Adrenal gland (tissue), 12 donors: ENCODE results near the gene BRSK1. TPM values are rescaled to one million over a fixed set of nuclear protein-coding genes. Genes with fewer than 3 reads are reported as not detected.

ENCODE experiments used
- DNase-seq, 7 donors: peaks; one replicate each; pipeline ENCODE4 v3.0.0-alpha.2; 2019 to 2020
- H3K27ac ChIP-seq, 5 donors: fragments of 200-600 bp; sonication (generic) in 4 of 5; 1 replicate in 3 of 5; 2 replicates in 2 of 5; pipeline versions ENCODE4 v1.5.1 to v1.8.0; 2016 to 2020; ENCODE audit warnings: mild to moderate bottlenecking in 1 of 5
- H3K27me3 ChIP-seq: fragments of 200-600 bp; 2 replicates; pipeline ENCODE4 v1.8.0; 2021
- H3K36me3 ChIP-seq, 2 donors: fragments of 200-600 bp; replicated peaks in 1 of 2; 1 replicate in 1 of 2; 2 replicates in 1 of 2; pipeline versions ENCODE4 v1.5.1 to v1.8.0; 2018 to 2022
- H3K4me1 ChIP-seq, 2 donors: fragments of 200-600 bp; replicated peaks in 1 of 2; 1 replicate in 1 of 2; 2 replicates in 1 of 2; pipeline versions ENCODE4 v1.5.1 to v1.8.0; 2018 to 2021
- H3K4me3 ChIP-seq, 4 donors: fragments of 200-600 bp; sonication (generic) in 3 of 4; one replicate each; pipeline ENCODE4 v1.5.1; 2016 to 2018
- H3K9me3 ChIP-seq, 3 donors: fragments of 200-600 bp; sonication (generic) in 1 of 3; replicated peaks in 1 of 3; 1 replicate in 2 of 3; 2 replicates in 1 of 3; pipeline versions ENCODE4 v1.5.1 to v1.8.0; 2016 to 2021
- CTCF ChIP-seq, 6 experiments: fragments of 450-650 bp in 4 of 6; fragments of 200-600 bp in 2 of 6; sonication (generic) in 1 of 6; IDR thresholded peaks; 1 replicate in 5 of 6; 2 replicates in 1 of 6; pipeline versions ENCODE4 v1.5.1 to v1.8.0; 2016 to 2021; ENCODE audit warnings: antibody characterized with exemption in 6 of 6, mild to moderate bottlenecking in 2 of 6, moderate library complexity in 1 of 6
- POLR2A ChIP-seq, 2 donors: fragments of 450-650 bp; IDR thresholded peaks; one replicate each; pipeline ENCODE4 v1.6.1; 2017; ENCODE audit warnings: antibody characterized with exemption in 2 of 2, mild to moderate bottlenecking in 2 of 2, moderate library complexity in 1 of 2
- WGBS, 4 donors: extraction: QIAGEN DNeasy Blood & Tissue Kit in 2 of 4; methylation state at CpG; one replicate each; pipeline versions ENCODE4 v1.1.5 to v1.1.7; 2013 to 2017; 5-methylcytosine and 5-hydroxymethylcytosine counted together
- intact Hi-C, 2 donors: fragments of 100-400 bp; cut with DNase I; formaldehyde crosslinking; loops; one replicate each; pipeline versions ENCODE4 v1.14.1 to v1.15.0; 2022 to 2023
- polyA plus RNA-seq, 3 donors: library from polyadenylated mRNA; stranded (reverse); fragments of 200-250 nt in 2 of 3; fragments of 350-450 nt in 1 of 3; fragmentation: Illumina TruSeq in 1 of 3; extraction: RNeasy Lipid Tissue Mini Kit (QIAGEN cat#74804) in 1 of 3; gene quantifications; one replicate each; pipeline ENCODE4 v1.2.3, GENCODE V29; 2013 to 2014
- total RNA-seq, 9 donors: library from RNA; depleted of rRNA in 4 of 9; stranded (reverse); fragments of >200 nt in 4 of 9; fragments of 120-200 nt in 1 of 9; fragmentation: NEBNext Ultra II Directional in 1 of 9; extraction: Animal tissue kit (Norgen Biotek cat#: 25700) in 1 of 9; gene quantifications; one replicate each; pipeline versions ENCODE4 v1.1.0 to v1.2.4, GENCODE V29; 2013 to 2023
- donor health status: healthy with polysubstance abuse.
- donor health status: Bipolar disorder and iron deficiency.
- donor health status: DM: yes; HTN: yes; CAD: no.
- donor health status: DM: no; HTN: no; CAD: no.
- donor health status: DM: no; HTN: no; CAD: no.
- donor health status: DM: yes; HTN: yes; CAD: no.

Gene BRSK1
- total and polyA plus RNA-seq, 12 donors = 2.0 to 64.3 (median 13.6) TPM

GRCh38 chr19:55305983-55306562 lies 22.3 kb downstream of the BRSK1 start:
- H3K27ac ChIP-seq = peak overlapping the region in 4 of 5 donors; percentile 18 to 65 (median 44)
- TF ChIP-seq CTCF (IDR thresholded peaks at IDR 0.05) (no peak), POLR2A (IDR thresholded peaks at IDR 0.05) (peak in 1 of 2 donors; percentile 63)
- peaks cover 0 to 12% of the 10 kb centered on the region in 2 donors for H3K36me3 ChIP-seq
- WGBS, 4 donors = 39 to 60% (median 46%) methylated on average over 5 to 17 of the region's 17 CpGs
- H3K27me3 ChIP-seq = no peaks in the 10 kb centered on the region
- peaks cover 3 to 9% of the 10 kb centered on the region in 2 donors for H3K4me1 ChIP-seq
- no peaks in the 10 kb centered on the region for H3K9me3 ChIP-seq
- H3K4me3 ChIP-seq = peak overlapping the region in 2 of 4 donors; percentile 13 to 37
- intact Hi-C loops = no loop called here
- DNase-seq = peak; percentile 72 to 92 (median 87)

- DNase-seq = no peak
- Histone ChIP-seq H3K4me1 (peaks cover 3% of the 10 kb centered on the region in 2 donors), H3K27ac (peak overlapping the region in 2 of 5 donors; percentile 37 to 65), H3K36me3 (peaks cover 0 to 12% of the 10 kb centered on the region in 2 donors), H3K4me3 (peak overlapping the region in 1 of 4 donors; percentile 37), H3K27me3 (no peaks in the 10 kb centered on the region), H3K9me3 (no peaks in the 10 kb centered on the region)
- intact Hi-C loops = no loop called here
- WGBS, 4 donors = 31 to 80% (median 53%) methylated on average over 2 to 3 of the region's 3 CpGs
- TF ChIP-seq POLR2A (IDR thresholded peaks at IDR 0.05) (no peak), CTCF (IDR thresholded peaks at IDR 0.05) (no peak)
These were observed 22.9 kb downstream of the BRSK1 start for GRCh38 chr19:55306712-55307111.

DNA sequence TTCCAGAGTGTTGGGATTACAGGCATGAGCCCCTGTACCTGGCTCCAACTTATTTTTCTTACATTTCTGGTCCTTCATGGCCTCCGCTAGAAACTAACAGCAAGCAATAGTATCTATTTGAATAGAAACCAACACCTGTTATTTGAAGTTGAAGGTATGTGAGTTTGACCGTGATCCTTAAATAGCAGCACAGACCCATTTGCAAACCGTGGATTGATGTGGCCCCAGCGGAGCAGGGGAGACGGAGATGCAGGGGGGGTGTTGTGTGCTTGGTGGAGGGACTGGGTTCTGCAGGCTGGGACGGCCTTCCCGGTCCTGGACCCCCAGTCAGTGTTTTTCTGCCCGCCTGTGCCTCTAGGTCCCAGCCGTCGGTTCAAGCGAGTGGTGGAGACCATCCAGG lies 24.5 kb downstream of the BRSK1 start:
- DNase-seq = no peak
- WGBS, 4 donors = 94 to 98% (median 96%) methylated on average over 6 to 11 of the region's 11 CpGs
- Histone ChIP-seq H3K27me3 (no peaks in the 10 kb centered on the region), H3K27ac (no peak overlapping the region), H3K9me3 (no peaks in the 10 kb centered on the region), H3K36me3 (peaks cover 0 to 8% of the 10 kb centered on the region in 2 donors), H3K4me1 (peaks cover 0 to 3% of the 10 kb centered on the region in 2 donors), H3K4me3 (no peak overlapping the region)
- TF ChIP-seq POLR2A (IDR thresholded peaks at IDR 0.05) (no peak), CTCF (IDR thresholded peaks at IDR 0.05) (no peak)
- intact Hi-C loops = no loop called here

DNA sequence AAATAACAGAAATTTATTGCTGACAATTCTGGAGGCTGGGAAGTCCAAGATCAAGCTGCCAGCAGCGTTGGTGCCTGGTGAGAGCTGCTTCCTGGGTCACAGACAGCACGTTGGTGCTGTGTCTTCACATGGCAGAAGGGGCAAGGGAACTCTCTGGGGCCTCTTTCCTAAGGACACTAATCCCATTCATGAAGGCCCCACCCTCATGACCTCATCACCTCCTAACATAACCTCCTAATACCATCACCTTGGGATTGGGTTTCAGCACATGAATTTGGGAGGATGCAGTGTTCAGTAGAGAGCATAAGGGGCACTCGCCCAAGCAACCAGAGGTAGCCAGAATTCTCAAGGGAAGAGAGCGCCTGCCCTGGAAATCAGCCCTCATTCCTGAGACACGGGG lies 25.7 kb downstream of the BRSK1 start:
- WGBS, 4 donors = 94 to 97% (median 96%) methylated on average over 3 to 5 of the region's 5 CpGs
- H3K36me3 ChIP-seq = no peaks in the 10 kb centered on the region
- no peak for DNase-seq

GRCh38 chr19:55310498-55310897 lies 26.7 kb downstream of the BRSK1 start:
- TF ChIP-seq POLR2A (IDR thresholded peaks at IDR 0.05) (no peak), CTCF (IDR thresholded peaks at IDR 0.05) (no peak)
- no peaks in the 10 kb centered on the region for H3K9me3 ChIP-seq
- no peak overlapping the region for H3K27ac ChIP-seq
- H3K4me3 ChIP-seq = no peak overlapping the region
- H3K27me3 ChIP-seq = no peaks in the 10 kb centered on the region
- DNase-seq = no peak
- no peaks in the 10 kb centered on the region for H3K36me3 ChIP-seq
- 80 to 89% (median 83%) methylated on average over 6 to 7 of the region's 7 CpGs for WGBS, 4 donors
- H3K4me1 ChIP-seq = peaks cover 0 to 3% of the 10 kb centered on the region in 2 donors
- intact Hi-C loops = no loop called here

More for the DNA sequence above, 25.7 kb downstream of the BRSK1 start:
- Histone ChIP-seq H3K27ac (no peak overlapping the region), H3K4me3 (no peak overlapping the region), H3K27me3 (no peaks in the 10 kb centered on the region), H3K4me1 (peaks cover 0 to 3% of the 10 kb centered on the region in 2 donors), H3K9me3 (no peaks in the 10 kb centered on the region)
- no peak for TF ChIP-seq POLR2A (IDR thresholded peaks at IDR 0.05)
- intact Hi-C loops = no loop called here
